MM.1S (cell line): ENCODE results near the gene MRM3.

Experiments used
- DNase-seq: peaks from one replicate; pipeline ENCODE4 v3.0.0-alpha.2; 2015
- H2AFZ ChIP-seq: fragments of 300-600 bp; sonication (generic); 2 replicates; pipeline ENCODE4 v1.6.0; 2016; ENCODE audit warnings: antibody characterized with exemption, low read length
- H3F3A ChIP-seq: fragments of 300-600 bp; sonication (generic); 2 replicates; pipeline ENCODE4 v1.6.1; 2016; ENCODE audit warnings: mild to moderate bottlenecking, antibody characterized with exemption, low read length, moderate library complexity, mixed read lengths; ENCODE audit not compliant: insufficient read depth
- H3K27ac ChIP-seq: fragments of 300-600 bp; sonication (generic); 2 replicates; pipeline ENCODE4 v1.5.1; 2016; ENCODE audit warnings: mild to moderate bottlenecking, low read length
- H3K27me3 ChIP-seq: fragments of 300-600 bp; sonication (generic); replicated peaks from 2 replicates; pipeline ENCODE4 v1.6.0; 2016; ENCODE audit warnings: low read length; ENCODE audit not compliant: insufficient read depth
- H3K36me3 ChIP-seq: fragments of 300-600 bp; sonication (generic); replicated peaks from 2 replicates; pipeline ENCODE4 v1.6.1; 2016; ENCODE audit warnings: mild to moderate bottlenecking, low read length, mixed read lengths; ENCODE audit not compliant: insufficient read depth
- H3K4me1 ChIP-seq: fragments of 300-600 bp; sonication (generic); 2 replicates; pipeline ENCODE4 v1.6.1; 2016; ENCODE audit warnings: low read length, mixed read lengths
- H3K4me2 ChIP-seq: fragments of 300-600 bp; sonication (generic); 2 replicates; pipeline ENCODE4 v1.6.0; 2016; ENCODE audit warnings: low read depth, low read length
- H3K4me3 ChIP-seq: fragments of 300-600 bp; sonication (generic); 2 replicates; pipeline ENCODE4 v1.5.1; 2016; ENCODE audit warnings: low read length, mixed read lengths
- H3K79me2 ChIP-seq: fragments of 300-600 bp; sonication (generic); 2 replicates; pipeline ENCODE4 v1.6.1; 2016; ENCODE audit warnings: mixed run types, low read length, mixed read lengths
- H3K9ac ChIP-seq: fragments of 300-600 bp; sonication (generic); 2 replicates; pipeline ENCODE4 v1.6.1; 2016; ENCODE audit warnings: low read length, mixed read lengths
- H3K9me2 ChIP-seq: fragments of 300-600 bp; sonication (generic); replicated peaks from 2 replicates; pipeline ENCODE4 v1.6.1; 2016; ENCODE audit warnings: mild to moderate bottlenecking, low read length, mixed read lengths; ENCODE audit not compliant: insufficient read depth
- H3K9me3 ChIP-seq: fragments of 300-600 bp; sonication (generic); replicated peaks from 2 replicates; pipeline ENCODE4 v1.6.1; 2016; ENCODE audit warnings: mild to moderate bottlenecking, low read length, mixed read lengths; ENCODE audit not compliant: insufficient read depth
- H4K20me1 ChIP-seq: fragments of 300-600 bp; sonication (generic); 2 replicates; pipeline ENCODE4 v1.6.1; 2016; ENCODE audit warnings: mild to moderate bottlenecking, low read length, moderate library complexity, mixed read lengths; ENCODE audit not compliant: insufficient read depth
- EZH2 ChIP-seq: fragments of 300-600 bp; sonication (generic); optimal IDR thresholded peaks from 2 replicates; pipeline ENCODE3; 2017; ENCODE audit warnings: low read depth, mild to moderate bottlenecking, antibody characterized with exemption, low read length, mixed read lengths
- EZH2phosphoT487 ChIP-seq: fragments of 300-600 bp; sonication (generic); IDR thresholded peaks from 2 replicates; pipeline ENCODE4 v1.6.1; 2018; ENCODE audit warnings: antibody characterized with exemption, low read length
- TF ChIP-seq, protein P1 (sequence below): fragments of 300-600 bp; sonication (generic); IDR thresholded peaks from 2 replicates; pipeline ENCODE4 v1.5.1; 2016; ENCODE audit warnings: antibody characterized with exemption, low read length, mixed read lengths

MRM3 gene

DNA sequence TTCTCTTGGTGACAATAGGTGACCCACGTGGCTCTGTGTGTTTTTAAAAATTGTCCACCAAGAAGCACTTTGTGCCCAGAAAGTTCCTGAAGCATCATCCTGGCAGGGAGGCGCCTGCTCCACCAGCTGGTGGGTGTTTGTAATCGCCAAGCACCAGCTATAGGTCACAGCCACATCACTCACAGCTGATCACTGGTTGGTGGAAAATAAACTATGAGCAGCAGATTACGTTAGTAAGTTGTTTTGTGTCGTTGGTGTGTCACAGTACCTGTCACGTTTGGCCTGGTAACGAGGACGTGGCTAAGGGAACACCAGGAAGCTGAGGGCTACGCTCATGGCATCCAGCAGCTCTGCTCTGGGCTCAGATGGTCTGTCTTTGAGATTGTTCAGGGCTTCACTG, 10.1 kb downstream of the MRM3 start:
- no peak overlapping the region for H3K4me3 ChIP-seq
- no peak for TF ChIP-seq EZH2phosphoT487
- no peak for TF ChIP-seq EZH2
- TF ChIP-seq, protein P1, sequence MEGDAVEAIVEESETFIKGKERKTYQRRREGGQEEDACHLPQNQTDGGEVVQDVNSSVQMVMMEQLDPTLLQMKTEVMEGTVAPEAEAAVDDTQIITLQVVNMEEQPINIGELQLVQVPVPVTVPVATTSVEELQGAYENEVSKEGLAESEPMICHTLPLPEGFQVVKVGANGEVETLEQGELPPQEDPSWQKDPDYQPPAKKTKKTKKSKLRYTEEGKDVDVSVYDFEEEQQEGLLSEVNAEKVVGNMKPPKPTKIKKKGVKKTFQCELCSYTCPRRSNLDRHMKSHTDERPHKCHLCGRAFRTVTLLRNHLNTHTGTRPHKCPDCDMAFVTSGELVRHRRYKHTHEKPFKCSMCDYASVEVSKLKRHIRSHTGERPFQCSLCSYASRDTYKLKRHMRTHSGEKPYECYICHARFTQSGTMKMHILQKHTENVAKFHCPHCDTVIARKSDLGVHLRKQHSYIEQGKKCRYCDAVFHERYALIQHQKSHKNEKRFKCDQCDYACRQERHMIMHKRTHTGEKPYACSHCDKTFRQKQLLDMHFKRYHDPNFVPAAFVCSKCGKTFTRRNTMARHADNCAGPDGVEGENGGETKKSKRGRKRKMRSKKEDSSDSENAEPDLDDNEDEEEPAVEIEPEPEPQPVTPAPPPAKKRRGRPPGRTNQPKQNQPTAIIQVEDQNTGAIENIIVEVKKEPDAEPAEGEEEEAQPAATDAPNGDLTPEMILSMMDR: no peak
- H3K27me3 ChIP-seq: peaks cover 5% of the 10 kb centered on the region; the same call in 1 of the 2 replicates
- no peaks in the 10 kb centered on the region for H3K4me1 ChIP-seq
- H3F3A ChIP-seq: no peaks in the 10 kb centered on the region
- H2AFZ ChIP-seq: no peak overlapping the region
- no peak overlapping the region for H3K4me2 ChIP-seq
- H3K79me2 ChIP-seq: no peaks in the 10 kb centered on the region
- H3K27ac ChIP-seq: no peak overlapping the region
- H3K9ac ChIP-seq: no peak overlapping the region
- DNase-seq: no peak
- peaks cover 13% of the 10 kb centered on the region; the same call in 1 of the 2 replicates for H3K36me3 ChIP-seq
- no peaks in the 10 kb centered on the region for H3K9me2 ChIP-seq
- H4K20me1 ChIP-seq: no peaks in the 10 kb centered on the region
- no peaks in the 10 kb centered on the region for H3K9me3 ChIP-seq

DNA sequence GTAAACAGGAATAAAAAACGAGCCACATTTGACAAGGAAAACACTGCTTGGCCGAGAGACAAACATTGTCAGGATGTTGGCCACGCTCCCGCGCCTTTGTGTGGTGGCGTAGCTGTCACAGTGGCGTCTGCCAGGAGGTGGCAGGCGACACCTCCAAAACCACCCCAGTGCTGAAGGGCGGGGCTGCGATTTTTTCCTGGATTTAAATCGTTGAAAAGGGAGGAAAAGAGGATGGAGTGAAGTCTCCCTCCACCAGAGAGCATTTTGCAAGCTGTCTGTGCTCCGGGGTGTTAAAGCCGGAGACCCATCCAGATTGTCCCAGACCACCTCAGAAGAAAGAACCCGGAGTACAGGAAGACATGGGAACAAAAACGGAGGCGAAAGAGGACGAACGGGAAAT, 12.7 kb downstream of the MRM3 start:
- no peak overlapping the region for H3K27ac ChIP-seq
- no peak overlapping the region for H3K9ac ChIP-seq
- no peak overlapping the region for H2AFZ ChIP-seq
- no peaks in the 10 kb centered on the region for H3K9me2 ChIP-seq
- no peak overlapping the region for H3K4me3 ChIP-seq
- H4K20me1 ChIP-seq: no peaks in the 10 kb centered on the region
- no peak overlapping the region for H3K4me2 ChIP-seq
- no peaks in the 10 kb centered on the region for H3K4me1 ChIP-seq
- H3K79me2 ChIP-seq: no peaks in the 10 kb centered on the region
- TF ChIP-seq, protein P1: peak; percentile 69
- TF ChIP-seq EZH2phosphoT487 (no peak), EZH2 (no peak)
- no peaks in the 10 kb centered on the region for H3F3A ChIP-seq
- H3K27me3 ChIP-seq: peaks cover 30% of the 10 kb centered on the region
- H3K36me3 ChIP-seq: peaks cover 9% of the 10 kb centered on the region; the same call in 1 of the 2 replicates
- peak; percentile 42 for DNase-seq
- no peaks in the 10 kb centered on the region for H3K9me3 ChIP-seq

DNA sequence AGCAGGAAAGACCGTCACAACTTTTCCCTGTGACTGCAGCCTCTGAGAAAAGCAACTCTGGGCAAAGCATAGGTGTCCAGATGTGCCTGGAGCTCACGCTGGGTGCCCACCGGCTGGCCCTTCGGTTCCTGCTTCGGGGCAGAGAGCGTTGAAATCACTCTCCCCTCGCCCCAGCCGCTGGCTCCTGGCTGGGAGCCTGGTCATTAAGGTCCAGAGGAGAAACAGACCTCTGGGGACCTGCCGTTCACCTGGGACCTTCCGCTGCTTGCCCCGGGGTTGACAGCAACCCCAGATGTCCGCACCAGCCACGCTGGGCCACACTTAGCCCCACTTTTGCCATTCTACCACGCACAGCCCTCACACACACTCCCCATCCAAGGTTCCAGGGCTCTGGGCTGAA, 13.1 kb downstream of the MRM3 start:
- no peak overlapping the region for H3K4me2 ChIP-seq
- DNase-seq: no peak
- no peak overlapping the region for H2AFZ ChIP-seq
- H3K27ac ChIP-seq: no peak overlapping the region
- no peaks in the 10 kb centered on the region for H4K20me1 ChIP-seq
- H3K4me1 ChIP-seq: no peaks in the 10 kb centered on the region
- TF ChIP-seq EZH2 (no peak), EZH2phosphoT487 (no peak)
- TF ChIP-seq, protein P1: no peak
- peaks cover 34% of the 10 kb centered on the region for H3K27me3 ChIP-seq
- H3F3A ChIP-seq: no peaks in the 10 kb centered on the region
- H3K36me3 ChIP-seq: peaks cover 9% of the 10 kb centered on the region; the same call in 1 of the 2 replicates
- no peaks in the 10 kb centered on the region for H3K9me2 ChIP-seq
- H3K9me3 ChIP-seq: no peaks in the 10 kb centered on the region
- H3K4me3 ChIP-seq: no peak overlapping the region
- H3K9ac ChIP-seq: no peak overlapping the region
- no peaks in the 10 kb centered on the region for H3K79me2 ChIP-seq
